Neural crest cell (in vitro differentiated cells): Measurements from ENCODE around the gene WDFY4. TPM values are rescaled to one million over a fixed set of nuclear protein-coding genes. Genes with fewer than 3 reads are reported as not detected.

ENCODE experiments used
- DNase-seq: peaks from one replicate; pipeline ENCODE4 v3.0.0; 2021; ENCODE audit warnings: low read depth, mixed read lengths, low spot score
- H3K27ac Mint-ChIP-seq: one replicate; pipeline ENCODE4 v1.8.0; 2021; ENCODE audit warnings: mild to moderate bottlenecking, mixed read lengths; ENCODE audit not compliant: unreplicated experiment
- H3K27me3 Mint-ChIP-seq: 2 replicates; pipeline ENCODE4 v1.8.0; 2021; ENCODE audit warnings: low read depth, mild to moderate bottlenecking, mixed read lengths
- H3K36me3 Mint-ChIP-seq: 2 replicates; pipeline ENCODE4 v1.8.0; 2021; ENCODE audit warnings: low read depth, mild to moderate bottlenecking, mixed read lengths
- H3K4me1 Mint-ChIP-seq: 2 replicates; pipeline ENCODE4 v1.8.0; 2021; ENCODE audit warnings: mixed read lengths
- H3K4me3 Mint-ChIP-seq: one replicate; pipeline ENCODE4 v1.8.0; 2021; ENCODE audit warnings: mild to moderate bottlenecking, mixed read lengths
- H3K9me3 Mint-ChIP-seq: 2 replicates; pipeline ENCODE4 v1.8.0; 2021; ENCODE audit warnings: mixed read lengths
- CTCF ChIP-seq: fragments of 200-600 bp; sonication (generic); conservative IDR thresholded peaks from 2 replicates; pipeline ENCODE4 v1.5.0; 2021; ENCODE audit warnings: antibody characterized with exemption, mild to moderate bottlenecking
- total RNA-seq: library from RNA; stranded (reverse); gene quantifications from 2 replicates; pipeline ENCODE4 v1.2.1, GENCODE V29; 2021

Gene WDFY4
- total RNA-seq, 1 donor from 2014 or later, result not detected

- no peak for DNase-seq
- Mint-ChIP-seq H3K4me1 (no peaks in the 10 kb centered on the region), H3K27me3 (peaks cover 24% of the 10 kb centered on the region), H3K9me3 (no peaks in the 10 kb centered on the region), H3K27ac (no peak overlapping the region), H3K4me3 (no peak overlapping the region), H3K36me3 (no peaks in the 10 kb centered on the region)
- no peak for TF ChIP-seq CTCF
Observed at GRCh38 chr10:48792121-48792520, 107.4 kb downstream of the WDFY4 start.

- Mint-ChIP-seq H3K36me3 (no peaks in the 10 kb centered on the region), H3K27me3 (peaks cover 24% of the 10 kb centered on the region), H3K9me3 (no peaks in the 10 kb centered on the region), H3K27ac (no peak overlapping the region), H3K4me3 (no peak overlapping the region), H3K4me1 (no peaks in the 10 kb centered on the region)
- no peak for DNase-seq
- no peak for TF ChIP-seq CTCF
Observed at GRCh38 chr10:48792687-48793096, 108.0 kb downstream of the WDFY4 start.

GRCh38 chr10:48794074-48794473 is 109.4 kb downstream of the WDFY4 start:
- Mint-ChIP-seq H3K27ac (no peak overlapping the region), H3K27me3 (peaks cover 24% of the 10 kb centered on the region), H3K4me3 (no peak overlapping the region), H3K9me3 (no peaks in the 10 kb centered on the region), H3K4me1 (no peaks in the 10 kb centered on the region), H3K36me3 (no peaks in the 10 kb centered on the region)
- TF ChIP-seq CTCF, result no peak
- DNase-seq, result no peak

GRCh38 chr10:48796713-48797245 is 112.1 kb downstream of the WDFY4 start:
- Mint-ChIP-seq H3K27me3 (peaks cover 5% of the 10 kb centered on the region), H3K36me3 (no peaks in the 10 kb centered on the region), H3K27ac (no peak overlapping the region), H3K4me1 (no peaks in the 10 kb centered on the region), H3K9me3 (no peaks in the 10 kb centered on the region), H3K4me3 (no peak overlapping the region)
- DNase-seq, result no peak
- TF ChIP-seq CTCF, result no peak

GRCh38 chr10:48797830-48798229 is 113.2 kb downstream of the WDFY4 start:
- Mint-ChIP-seq H3K36me3 (no peaks in the 10 kb centered on the region), H3K9me3 (no peaks in the 10 kb centered on the region), H3K4me1 (no peaks in the 10 kb centered on the region), H3K27ac (no peak overlapping the region), H3K4me3 (no peak overlapping the region), H3K27me3 (no peaks in the 10 kb centered on the region)
- TF ChIP-seq CTCF, result no peak
- DNase-seq, result no peak
